T1000 (cell line): ENCODE data around the gene ACIN1.

Source experiments
- DNase-seq: peaks from one replicate; lab custom pipeline; 2025; ENCODE audit warnings: mixed read lengths; lab: John Stamatoyannopoulos, UW

Gene ACIN1

GRCh38 chr14:23104591-23105347, 9.8 kb upstream of the ACIN1 start, which contains the start of gene CIROP:
Gene CIROP, minus strand, starts transcription at chr14:23104989. Its CDS starts 69 bp downstream, at chr14:23104920.
- no peak for DNase-seq

GRCh38 chr14:23104070-23104590, 9.2 kb upstream of the ACIN1 start:
- DNase-seq, result no peak

- DNase-seq, result no peak
These were observed 8.6 kb upstream of the ACIN1 start for GRCh38 chr14:23103581-23103980.

GRCh38 chr14:23102801-23103200, 7.9 kb upstream of the ACIN1 start:
- DNase-seq, result no peak

- DNase-seq, result no peak
These were observed 7.2 kb upstream of the ACIN1 start for GRCh38 chr14:23101986-23102625.

- no peak for DNase-seq
These were observed 6.5 kb upstream of the ACIN1 start for GRCh38 chr14:23101213-23101970.

- DNase-seq, result no peak
These were observed 4.4 kb upstream of the ACIN1 start for GRCh38 chr14:23099212-23099861.

- DNase-seq, result no peak
These were observed 2.9 kb upstream of the ACIN1 start for GRCh38 chr14:23097786-23098185.

GRCh38 chr14:23095196-23096108, 516 bp upstream of the ACIN1 start, which contains the start of gene C14orf119:
Gene C14orf119, plus strand, starts transcription at chr14:23095505. Its CDS starts 2,154 bp downstream, at chr14:23097659.
- no peak for DNase-seq

- no peak for DNase-seq
These were observed 808 bp downstream of the ACIN1 start for GRCh38 chr14:23093991-23094665.

GRCh38 chr14:23093526-23093925, 1.4 kb downstream of the ACIN1 start:
- DNase-seq, result no peak

GRCh38 chr14:23093104-23093503, 1.8 kb downstream of the ACIN1 start:
- DNase-seq, result no peak

- DNase-seq, result no peak
These were observed 3.4 kb downstream of the ACIN1 start for GRCh38 chr14:23091294-23092225.

GRCh38 chr14:23090254-23090636, 4.7 kb downstream of the ACIN1 start:
- DNase-seq, result no peak

- DNase-seq, result no peak
These were observed 5.3 kb downstream of the ACIN1 start for GRCh38 chr14:23089498-23090253.

- no peak for DNase-seq
These were observed 8.4 kb downstream of the ACIN1 start for GRCh38 chr14:23086565-23086964.

GRCh38 chr14:23085458-23085857, 9.5 kb downstream of the ACIN1 start:
- DNase-seq, result no peak

GRCh38 chr14:23080474-23080873, 14.5 kb downstream of the ACIN1 start:
- no peak for DNase-seq
